Measurements from ENCODE around the gene SLC1A3.

The SLC1A3 gene

DNA sequence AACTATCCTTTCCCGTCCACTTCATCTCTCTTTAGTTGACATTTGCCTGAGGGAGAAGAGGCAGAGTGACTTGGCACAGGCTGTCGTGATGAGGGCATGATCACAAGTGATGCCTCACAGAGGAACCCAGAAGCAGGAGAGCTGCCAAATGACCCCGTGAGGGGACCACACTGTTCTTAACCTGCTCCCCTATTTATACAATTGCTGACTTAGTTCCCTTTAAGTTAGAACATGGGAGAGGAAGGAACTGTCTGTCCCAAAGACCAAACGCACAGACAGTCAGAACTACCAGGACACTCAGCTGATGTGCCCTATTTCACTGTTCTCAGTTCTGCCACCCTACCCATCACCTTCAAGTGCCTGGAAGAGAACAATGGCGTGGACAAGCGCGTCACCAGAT is 73.7 kb downstream of the SLC1A3 start:
- H3K36me3 ChIP-seq (ENCODE audit: control insufficient read depth in 5 of 5, insufficient read depth in 5 of 5, low read length in 5 of 5), result peaks cover 13 to 39% (median 37%) of the 10 kb centered on the region in 5 donors
- H3K27ac ChIP-seq (ENCODE audit: low read depth, low read length), result no peak overlapping the region
- H3K9me3 ChIP-seq (ENCODE audit: control insufficient read depth in 5 of 5, low read length in 5 of 5), result no peaks in the 10 kb centered on the region
- peaks cover 2 to 18% (median 14%) of the 10 kb centered on the region in 5 donors for H3K4me1 ChIP-seq (ENCODE audit: control insufficient read depth in 5 of 5, insufficient read depth in 5 of 5, low read length in 5 of 5)
- no peak overlapping the region for H3K4me3 ChIP-seq (ENCODE audit: low read depth in 1 of 5, low read length in 5 of 5)
- no peak overlapping the region for H3K9ac ChIP-seq (ENCODE audit: low read length in 5 of 5)
- H3K27me3 ChIP-seq (ENCODE audit: control insufficient read depth in 5 of 5, insufficient read depth in 4 of 5, low read length in 5 of 5), result no peaks in the 10 kb centered on the region

DNA sequence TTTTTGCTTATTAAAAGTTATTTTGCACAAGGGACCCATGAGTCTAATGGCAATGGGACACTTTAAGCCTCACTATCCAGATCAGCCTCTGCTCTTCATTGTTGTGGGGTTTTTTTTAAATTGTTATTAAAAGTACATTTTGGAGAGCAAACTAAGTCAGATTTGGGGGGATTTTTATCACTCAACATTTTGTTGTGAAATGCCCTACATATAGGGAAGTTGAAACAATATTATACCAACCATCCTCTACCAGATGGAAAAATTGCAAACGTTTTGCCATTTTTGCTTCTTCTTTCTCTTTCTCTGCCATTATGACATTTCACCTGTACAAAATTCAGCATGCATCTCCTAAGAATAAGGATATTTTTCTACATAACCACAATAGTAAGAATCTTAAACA is 75.3 kb downstream of the SLC1A3 start:
- Histone ChIP-seq H3K9ac (ENCODE audit: low read length in 5 of 5) (no peak overlapping the region), H3K27me3 (ENCODE audit: control insufficient read depth in 5 of 5, insufficient read depth in 4 of 5, low read length in 5 of 5) (no peaks in the 10 kb centered on the region), H3K36me3 (ENCODE audit: control insufficient read depth in 5 of 5, insufficient read depth in 5 of 5, low read length in 5 of 5) (peaks cover 13 to 41% (median 25%) of the 10 kb centered on the region in 5 donors), H3K9me3 (ENCODE audit: control insufficient read depth in 5 of 5, low read length in 5 of 5) (no peaks in the 10 kb centered on the region), H3K4me1 (ENCODE audit: control insufficient read depth in 5 of 5, insufficient read depth in 5 of 5, low read length in 5 of 5) (peaks cover 2 to 21% (median 14%) of the 10 kb centered on the region in 5 donors), H3K27ac (ENCODE audit: low read depth, low read length) (no peak overlapping the region), H3K4me3 (ENCODE audit: low read depth in 1 of 5, low read length in 5 of 5) (no peak overlapping the region)

DNA sequence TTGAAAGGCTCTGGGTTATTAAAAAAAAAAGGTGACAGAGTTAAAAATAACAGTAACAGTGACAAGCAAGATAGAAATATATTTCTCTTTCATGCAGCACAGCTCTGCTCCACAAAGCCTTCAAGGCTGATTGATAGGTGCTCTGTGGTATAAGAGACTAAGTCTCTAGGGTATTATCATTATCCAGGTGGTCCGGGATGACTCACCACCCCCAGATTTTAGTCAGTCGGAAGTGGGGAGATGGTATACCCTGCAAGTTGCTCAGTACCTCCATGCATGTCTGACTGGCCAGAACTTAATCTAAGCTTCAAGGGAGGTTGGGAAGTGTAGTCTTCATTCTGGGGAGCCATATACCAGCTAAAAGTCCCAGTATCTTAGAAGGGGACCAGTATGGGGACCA is 76.1 kb downstream of the SLC1A3 start:
- Histone ChIP-seq H3K9ac (ENCODE audit: low read length in 5 of 5) (no peak overlapping the region), H3K36me3 (ENCODE audit: control insufficient read depth in 5 of 5, insufficient read depth in 5 of 5, low read length in 5 of 5) (peaks cover 8 to 37% (median 20%) of the 10 kb centered on the region in 5 donors), H3K27me3 (ENCODE audit: control insufficient read depth in 5 of 5, insufficient read depth in 4 of 5, low read length in 5 of 5) (no peaks in the 10 kb centered on the region), H3K4me3 (ENCODE audit: low read depth in 1 of 5, low read length in 5 of 5) (no peak overlapping the region), H3K9me3 (ENCODE audit: control insufficient read depth in 5 of 5, low read length in 5 of 5) (no peaks in the 10 kb centered on the region), H3K27ac (ENCODE audit: low read depth, low read length) (no peak overlapping the region), H3K4me1 (ENCODE audit: control insufficient read depth in 5 of 5, insufficient read depth in 5 of 5, low read length in 5 of 5) (peaks cover 2 to 21% (median 14%) of the 10 kb centered on the region in 5 donors)

DNA sequence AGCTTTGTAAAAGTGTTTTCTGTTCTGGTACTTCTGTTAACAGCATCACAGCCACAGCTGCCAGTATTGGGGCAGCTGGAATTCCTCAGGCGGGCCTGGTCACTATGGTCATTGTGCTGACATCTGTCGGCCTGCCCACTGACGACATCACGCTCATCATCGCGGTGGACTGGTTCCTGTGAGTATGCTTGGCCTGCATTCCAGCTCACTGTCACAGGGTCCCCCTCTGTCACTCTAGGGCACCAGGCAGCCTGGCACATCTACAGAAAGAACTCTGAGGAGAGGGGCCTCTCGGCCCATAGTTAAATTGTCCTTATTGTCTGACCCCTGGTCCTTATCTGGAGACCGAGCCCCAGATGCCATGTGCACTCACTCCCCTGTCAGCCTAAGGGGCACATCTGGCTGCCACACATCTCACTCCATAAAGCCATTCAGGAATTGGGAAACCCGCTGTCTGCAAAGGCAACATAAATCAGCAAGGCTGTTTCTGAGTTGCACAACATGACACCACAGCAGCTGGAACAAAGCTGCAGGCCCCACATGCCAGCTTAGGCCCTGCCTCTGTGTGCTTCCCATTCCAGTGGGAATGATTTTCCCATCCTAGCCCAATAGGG is 77.5 kb downstream of the SLC1A3 start:
- H3K9ac ChIP-seq (ENCODE audit: low read length in 5 of 5), result peak overlapping the region in 1 of 5 donors; percentile 6
- no peaks in the 10 kb centered on the region for H3K9me3 ChIP-seq (ENCODE audit: control insufficient read depth in 5 of 5, low read length in 5 of 5)
- H3K27ac ChIP-seq (ENCODE audit: low read depth, low read length), result peak overlapping the region; percentile 43

DNA sequence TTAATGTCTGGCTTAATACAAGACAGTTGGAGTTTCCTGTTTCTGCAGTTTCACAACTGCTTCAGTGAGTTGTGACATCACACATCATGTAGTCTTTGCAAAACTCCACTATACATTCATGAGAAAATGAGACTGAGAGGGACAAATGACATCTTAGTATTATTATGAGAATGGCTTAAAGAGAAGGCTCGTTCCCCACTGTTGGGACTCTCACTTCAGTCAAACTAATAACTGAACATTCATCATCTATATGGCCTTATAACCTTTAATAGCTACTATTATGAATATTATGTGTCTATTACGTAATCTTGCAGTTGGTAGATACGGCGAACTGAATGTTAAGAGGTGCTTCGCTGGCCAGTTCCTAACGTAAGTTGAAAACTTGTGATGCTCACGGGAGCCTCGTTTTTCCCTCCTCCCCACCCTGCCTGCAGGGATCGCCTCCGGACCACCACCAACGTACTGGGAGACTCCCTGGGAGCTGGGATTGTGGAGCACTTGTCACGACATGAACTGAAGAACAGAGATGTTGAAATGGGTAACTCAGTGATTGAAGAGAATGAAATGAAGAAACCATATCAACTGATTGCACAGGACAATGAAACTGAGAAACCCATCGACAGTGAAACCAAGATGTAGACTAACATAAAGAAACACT is 79.4 kb downstream of the SLC1A3 start:
- Histone ChIP-seq H3K27me3 (ENCODE audit: control insufficient read depth in 5 of 5, insufficient read depth in 4 of 5, low read length in 5 of 5) (no peaks in the 10 kb centered on the region), H3K4me3 (ENCODE audit: low read depth in 1 of 5, low read length in 5 of 5) (no peak overlapping the region), H3K36me3 (ENCODE audit: control insufficient read depth in 5 of 5, insufficient read depth in 5 of 5, low read length in 5 of 5) (peaks cover 0 to 16% (median 6%) of the 10 kb centered on the region in 5 donors), H3K27ac (ENCODE audit: low read depth, low read length) (no peak overlapping the region), H3K9me3 (ENCODE audit: control insufficient read depth in 5 of 5, low read length in 5 of 5) (no peaks in the 10 kb centered on the region), H3K9ac (ENCODE audit: low read length in 5 of 5) (no peak overlapping the region), H3K4me1 (ENCODE audit: control insufficient read depth in 5 of 5, insufficient read depth in 5 of 5, low read length in 5 of 5) (peaks cover 5 to 31% (median 24%) of the 10 kb centered on the region in 5 donors)

More for the DNA sequence above, 77.5 kb downstream of the SLC1A3 start:
- Histone ChIP-seq H3K4me1 (ENCODE audit: control insufficient read depth in 5 of 5, insufficient read depth in 5 of 5, low read length in 5 of 5) (peaks cover 2 to 21% (median 14%) of the 10 kb centered on the region in 5 donors), H3K27me3 (ENCODE audit: control insufficient read depth in 5 of 5, insufficient read depth in 4 of 5, low read length in 5 of 5) (no peaks in the 10 kb centered on the region), H3K4me3 (ENCODE audit: low read depth in 1 of 5, low read length in 5 of 5) (no peak overlapping the region), H3K36me3 (ENCODE audit: control insufficient read depth in 5 of 5, insufficient read depth in 5 of 5, low read length in 5 of 5) (peaks cover 6 to 29% (median 13%) of the 10 kb centered on the region in 5 donors)

DNA sequence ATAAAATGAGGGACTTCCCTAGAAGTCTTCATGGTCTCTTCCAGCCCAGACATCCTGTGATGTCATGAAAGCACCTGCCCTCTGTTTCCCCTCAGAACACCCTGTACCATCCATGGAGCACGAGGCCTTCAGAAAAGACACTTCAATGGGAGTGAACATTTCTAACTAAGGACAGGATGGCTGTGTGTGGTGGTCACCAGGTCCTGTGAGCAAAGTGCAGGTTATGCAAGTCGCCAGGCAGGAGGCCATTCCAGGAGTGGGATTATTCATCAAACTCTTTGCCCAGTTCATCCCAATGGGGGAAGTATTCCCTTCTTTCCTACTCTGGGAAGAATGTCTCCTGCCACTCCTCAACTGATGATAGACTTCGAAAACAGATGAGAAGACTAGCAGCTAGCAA is 80.5 kb downstream of the SLC1A3 start:
- Histone ChIP-seq H3K27ac (ENCODE audit: low read depth, low read length) (no peak overlapping the region), H3K9ac (ENCODE audit: low read length in 5 of 5) (no peak overlapping the region), H3K36me3 (ENCODE audit: control insufficient read depth in 5 of 5, insufficient read depth in 5 of 5, low read length in 5 of 5) (peaks cover 0 to 16% (median 4%) of the 10 kb centered on the region in 5 donors), H3K27me3 (ENCODE audit: control insufficient read depth in 5 of 5, insufficient read depth in 4 of 5, low read length in 5 of 5) (no peaks in the 10 kb centered on the region), H3K9me3 (ENCODE audit: control insufficient read depth in 5 of 5, low read length in 5 of 5) (no peaks in the 10 kb centered on the region), H3K4me3 (ENCODE audit: low read depth in 1 of 5, low read length in 5 of 5) (no peak overlapping the region), H3K4me1 (ENCODE audit: control insufficient read depth in 5 of 5, insufficient read depth in 5 of 5, low read length in 5 of 5) (peaks cover 5 to 42% (median 35%) of the 10 kb centered on the region in 5 donors)

DNA sequence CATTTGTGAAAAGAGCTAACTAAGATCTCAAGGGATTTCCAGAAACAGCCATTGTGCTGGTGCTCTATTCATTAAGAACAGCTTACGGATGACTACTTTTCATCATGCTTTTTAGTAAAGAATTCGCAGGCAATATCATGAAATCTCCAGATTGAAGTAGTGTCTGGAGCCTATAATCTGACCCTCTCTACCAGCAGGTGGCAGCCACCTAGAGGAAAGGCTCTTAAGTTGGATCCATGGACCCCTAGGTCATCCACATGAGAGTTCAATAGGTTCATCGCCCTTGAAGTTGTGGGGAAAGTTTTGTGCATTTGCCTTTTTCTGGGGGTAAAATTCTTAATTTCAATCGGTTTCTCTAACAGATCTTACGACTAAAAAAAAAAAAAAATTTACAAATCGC is 82.3 kb downstream of the SLC1A3 start:
- Histone ChIP-seq H3K9ac (ENCODE audit: low read length in 5 of 5) (no peak overlapping the region), H3K36me3 (ENCODE audit: control insufficient read depth in 5 of 5, insufficient read depth in 5 of 5, low read length in 5 of 5) (peaks cover 0 to 16% (median 4%) of the 10 kb centered on the region in 5 donors), H3K9me3 (ENCODE audit: control insufficient read depth in 5 of 5, low read length in 5 of 5) (no peaks in the 10 kb centered on the region), H3K27me3 (ENCODE audit: control insufficient read depth in 5 of 5, insufficient read depth in 4 of 5, low read length in 5 of 5) (no peaks in the 10 kb centered on the region), H3K4me1 (ENCODE audit: control insufficient read depth in 5 of 5, insufficient read depth in 5 of 5, low read length in 5 of 5) (peaks cover 9 to 55% (median 48%) of the 10 kb centered on the region in 5 donors), H3K4me3 (ENCODE audit: low read depth in 1 of 5, low read length in 5 of 5) (no peak overlapping the region), H3K27ac (ENCODE audit: low read depth, low read length) (no peak overlapping the region)

DNA sequence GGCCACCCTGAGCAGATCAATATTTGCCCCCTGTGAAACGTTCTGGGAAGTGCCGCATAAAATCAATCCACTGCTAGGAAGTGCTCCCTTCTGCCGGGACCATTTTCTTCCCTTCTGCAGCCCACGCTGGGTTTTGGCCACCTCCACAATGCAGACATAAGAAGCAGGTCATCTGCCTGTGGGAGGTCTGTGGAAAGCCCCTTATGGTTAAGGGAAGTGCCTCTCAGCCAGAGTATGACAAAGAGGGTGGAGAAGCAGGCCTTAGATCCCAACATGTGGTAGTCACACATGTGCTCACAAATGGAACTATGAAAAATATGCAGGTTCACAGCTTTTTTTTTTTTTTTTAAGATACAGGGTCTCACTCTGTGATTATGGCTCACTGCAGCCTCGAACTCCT is 82.8 kb downstream of the SLC1A3 start:
- Histone ChIP-seq H3K27me3 (ENCODE audit: control insufficient read depth in 5 of 5, insufficient read depth in 4 of 5, low read length in 5 of 5) (no peaks in the 10 kb centered on the region), H3K9ac (ENCODE audit: low read length in 5 of 5) (no peak overlapping the region), H3K4me3 (ENCODE audit: low read depth in 1 of 5, low read length in 5 of 5) (no peak overlapping the region), H3K4me1 (ENCODE audit: control insufficient read depth in 5 of 5, insufficient read depth in 5 of 5, low read length in 5 of 5) (peaks cover 9 to 49% (median 43%) of the 10 kb centered on the region in 5 donors), H3K27ac (ENCODE audit: low read depth, low read length) (no peak overlapping the region), H3K9me3 (ENCODE audit: control insufficient read depth in 5 of 5, low read length in 5 of 5) (no peaks in the 10 kb centered on the region), H3K36me3 (ENCODE audit: control insufficient read depth in 5 of 5, insufficient read depth in 5 of 5, low read length in 5 of 5) (peaks cover 0 to 14% (median 4%) of the 10 kb centered on the region in 5 donors)

DNA sequence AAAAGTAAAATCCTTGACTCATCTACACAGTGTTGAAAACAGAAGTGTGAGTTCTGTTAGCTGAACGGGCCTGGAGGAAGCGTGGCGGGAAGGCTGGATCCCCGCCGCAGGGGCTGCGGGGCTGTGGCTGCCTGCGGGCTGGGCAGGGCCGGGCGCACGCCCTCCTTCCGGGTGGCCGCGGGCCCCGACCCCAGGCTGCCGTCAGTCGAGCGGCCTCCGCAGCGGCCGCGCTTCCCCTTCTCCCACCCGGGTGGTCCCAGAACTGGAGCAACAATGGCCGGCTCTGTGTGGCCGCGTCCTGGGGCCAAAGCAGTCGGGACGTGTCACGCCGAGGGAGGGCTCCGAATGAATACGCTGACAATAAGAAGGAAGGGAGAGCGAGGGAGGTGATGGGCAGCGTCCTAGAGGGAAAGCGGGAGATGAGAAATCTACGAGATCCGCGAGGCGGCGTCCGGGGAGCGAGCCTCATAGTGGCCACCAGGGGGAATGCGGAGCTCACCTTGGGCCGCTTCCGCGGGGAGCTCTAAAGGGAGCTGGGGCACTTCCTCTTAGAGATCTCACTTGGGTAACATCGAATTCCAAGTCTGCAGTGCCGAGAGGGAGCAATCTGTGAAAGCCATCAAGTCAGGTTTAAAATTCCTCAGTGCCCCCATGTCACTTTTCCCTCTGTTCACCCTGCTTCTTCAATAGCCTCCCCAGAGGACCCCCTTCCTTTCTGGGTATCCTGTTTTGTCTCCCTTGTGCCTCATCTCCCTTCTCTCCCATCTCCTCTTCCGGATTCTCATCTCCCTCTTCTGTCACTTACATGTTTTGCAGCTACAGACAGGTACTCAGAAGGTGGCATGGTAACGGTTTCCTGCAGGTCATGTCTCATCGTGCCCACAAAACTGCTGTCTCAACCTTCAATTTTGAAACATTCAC is 83.9 kb downstream of the SLC1A3 start:
- Histone ChIP-seq H3K27me3 (ENCODE audit: control insufficient read depth in 5 of 5, insufficient read depth in 4 of 5, low read length in 5 of 5) (no peaks in the 10 kb centered on the region), H3K4me3 (ENCODE audit: low read depth in 1 of 5, low read length in 5 of 5) (peak overlapping the region; percentile 40 to 68 (median 64)), H3K36me3 (ENCODE audit: control insufficient read depth in 5 of 5, insufficient read depth in 5 of 5, low read length in 5 of 5) (peaks cover 0 to 12% (median 4%) of the 10 kb centered on the region in 5 donors), H3K9me3 (ENCODE audit: control insufficient read depth in 5 of 5, low read length in 5 of 5) (no peaks in the 10 kb centered on the region), H3K9ac (ENCODE audit: low read length in 5 of 5) (peak overlapping the region in 4 of 5 donors; percentile 37 to 79 (median 62)), H3K4me1 (ENCODE audit: control insufficient read depth in 5 of 5, insufficient read depth in 5 of 5, low read length in 5 of 5) (peaks cover 7 to 42% (median 36%) of the 10 kb centered on the region in 5 donors), H3K27ac (ENCODE audit: low read depth, low read length) (peak overlapping the region; percentile 81)

Data from subcutaneous abdominal adipose tissue (tissue), 5 donors.